K562 (cell line): Measurements from ENCODE around the gene PCYT1A. TPM values are rescaled to one million over a fixed set of nuclear protein-coding genes. Genes with fewer than 3 reads are reported as not detected.

ENCODE experiments used
- ATF3 ChIP-seq, 2 experiments: fragments of 450-650 bp in 1 of 2; sonication (generic) in 1 of 2; formaldehyde crosslinking in 1 of 2; IDR thresholded peaks in 1 of 2; conservative IDR thresholded peaks in 1 of 2; 2 replicates each; pipeline versions ENCODE4 v1.6.1 to v1.8.1; 2016 to 2023; ENCODE audit warnings: mild to moderate bottlenecking in 2 of 2, moderate library complexity in 2 of 2, inconsistent platforms in 1 of 2, missing genetic modification reagents in 1 of 2
- DIDO1 ChIP-seq: fragments of 450-650 bp; IDR thresholded peaks from 2 replicates; pipeline ENCODE4 v1.6.1; 2016; ENCODE audit warnings: low read depth, missing biosample characterization, missing genetic modification characterization
- EP300 ChIP-seq: IDR thresholded peaks from 2 replicates; pipeline ENCODE4 v1.6.1; 2012; ENCODE audit warnings: low read length, improper control_type of control experiment
- GTF2A2 ChIP-seq: IDR thresholded peaks from 2 replicates; pipeline ENCODE4 v1.6.1; 2016; ENCODE audit warnings: mild to moderate bottlenecking, missing genetic modification characterization, missing compliant biosample characterization
- NFE2L1 ChIP-seq: fragments of 450-650 bp; IDR thresholded peaks from 2 replicates; pipeline ENCODE4 v1.6.1; 2016; ENCODE audit warnings: missing genetic modification characterization, low read depth, mild to moderate bottlenecking, missing compliant biosample characterization, moderate library complexity, borderline replicate concordance
- NONO ChIP-seq, 2 experiments: fragments of 200-400 bp in 1 of 2; fragments of 450-650 bp in 1 of 2; formaldehyde crosslinking in 1 of 2; IDR thresholded peaks; 2 replicates each; pipeline ENCODE4 v1.6.1; 2017; ENCODE audit warnings: low read depth in 2 of 2, mild to moderate bottlenecking in 2 of 2, moderate library complexity in 2 of 2, low read length in 1 of 2
- NRF1 ChIP-seq, 2 experiments: fragments of 450-650 bp; IDR thresholded peaks in 1 of 2; conservative IDR thresholded peaks in 1 of 2; 2 replicates each; pipeline ENCODE4 v1.6.1; 2014; ENCODE audit warnings: mild to moderate bottlenecking in 2 of 2
- PHB ChIP-seq: fragments of 250-450 bp; sonication (Bioruptor Pico); IDR thresholded peaks from 2 replicates; pipeline ENCODE4 v1.5.0; 2021
- RBM39 ChIP-seq: fragments of 200-400 bp; formaldehyde crosslinking; optimal IDR thresholded peaks from 2 replicates; pipeline ENCODE3; 2018; ENCODE audit warnings: low read depth, low read length
- SMARCC2 ChIP-seq: fragments of 450-650 bp; IDR thresholded peaks from 2 replicates; pipeline ENCODE4 v1.6.1; 2017; ENCODE audit warnings: antibody characterized with exemption, moderate library complexity, mild to moderate bottlenecking, low read depth
- SREBF2 ChIP-seq: sonication (generic); formaldehyde crosslinking; IDR thresholded peaks from 2 replicates; pipeline ENCODE4 v1.4.0; 2020; ENCODE audit warnings: mild to moderate bottlenecking, missing genetic modification reagents
- ZNF217 ChIP-seq: sonication (generic); formaldehyde crosslinking; IDR thresholded peaks from 2 replicates; pipeline ENCODE4 v1.8.0; 2022; ENCODE audit warnings: mild to moderate bottlenecking, missing genetic modification reagents
- polyA plus RNA-seq, 8 experiments: library from polyadenylated mRNA; depleted of rRNA in 4 of 8; stranded (reverse) in 5 of 8; unstranded in 3 of 8; fragments of >200 nt; fragmentation: Nextera tagmentation in 2 of 8; fragmentation: Illumina TruSeq in 1 of 8; extraction: Ambion mirVana in 2 of 8; extraction: Trizol in 1 of 8; gene quantifications; 2 replicates each; pipeline versions ENCODE4 v1.2.1 to v1.2.3, GENCODE V29; 2011 to 2014; ENCODE audit warnings: inconsistent platforms in 1 of 8, missing spikeins in 1 of 8
- total RNA-seq, 7 experiments: library from RNA; depleted of rRNA in 6 of 7; stranded (reverse); fragments of >200 nt in 6 of 7; fragmentation: Illumina TruSeq in 2 of 7; extraction: Trizol in 2 of 7; gene quantifications; 2 replicates each; pipeline versions ENCODE4 v1.2.1 to v1.2.3, GENCODE V29; 2011 to 2021; ENCODE audit warnings: low replicate concordance in 1 of 7
- TF ChIP-seq, protein P1 (sequence below): fragments of 450-650 bp; IDR thresholded peaks from 2 replicates; pipeline ENCODE4 v1.6.1; 2017; ENCODE audit warnings: antibody characterized with exemption
- TF ChIP-seq, protein P2 (sequence below), 2 experiments: fragments of 150-350 bp in 1 of 2; IDR thresholded peaks; 2 replicates each; pipeline ENCODE4 v1.6.1; 2012 to 2016; ENCODE audit warnings: low read depth in 2 of 2, low read length in 2 of 2, mild to moderate bottlenecking in 1 of 2, moderate library complexity in 1 of 2
- TF ChIP-seq, protein P3 (sequence below): fragments of 450-650 bp; IDR thresholded peaks from 2 replicates; pipeline ENCODE4 v1.6.1; 2017; ENCODE audit warnings: mild to moderate bottlenecking, moderate library complexity
- TF ChIP-seq, protein P4 (sequence below): IDR thresholded peaks from 2 replicates; pipeline ENCODE4 v1.6.1; 2011; ENCODE audit warnings: borderline replicate concordance, low read depth, mild to moderate bottlenecking, moderate library complexity, low read length; ENCODE audit not compliant: insufficient read depth, poor library complexity, severe bottlenecking

PCYT1A gene
- total and polyA plus RNA-seq, 9 of the 15 experiments (the other 6 are each of a cell fraction or from before 2014, with no cell fraction given) = 13.4 to 62.8 (median 49.4) TPM

GRCh38 chr3:196317687-196318467 lies 30.4 kb upstream of the PCYT1A start, which contains the start of gene DYNLT2B (continued):
- TF ChIP-seq SREBF2 (CRISPR knock-in tag) (no peak), DIDO1 (0 out of 2 replicates have a peak, but pooled peaks have one; percentile 31), PHB (CRISPR knock-in tag) (no peak), ZNF217 (no peak), RBM39 (no peak), SMARCC2 (no peak), NONO (IDR thresholded peaks at IDR 0.05; ENCODE audit: low read depth in 2 of 2, low read length in 1 of 2) (peak; percentile 2 to 29; a peak in 1 of 4 replicates), GTF2A2 (tag) (no peak), ATF3 (IDR thresholded peaks at IDR 0.05) (no peak), ATF3 (CRISPR knock-in tag; conservative IDR thresholded peaks at IDR 0.05) (no peak), NFE2L1 (tag) (no peak), NRF1 (conservative IDR thresholded peaks at IDR 0.05 in 1 of 2, IDR thresholded peaks at IDR 0.05 in 1 of 2) (peak; percentile 99), EP300 (no peak)
- TF ChIP-seq, protein P1, sequence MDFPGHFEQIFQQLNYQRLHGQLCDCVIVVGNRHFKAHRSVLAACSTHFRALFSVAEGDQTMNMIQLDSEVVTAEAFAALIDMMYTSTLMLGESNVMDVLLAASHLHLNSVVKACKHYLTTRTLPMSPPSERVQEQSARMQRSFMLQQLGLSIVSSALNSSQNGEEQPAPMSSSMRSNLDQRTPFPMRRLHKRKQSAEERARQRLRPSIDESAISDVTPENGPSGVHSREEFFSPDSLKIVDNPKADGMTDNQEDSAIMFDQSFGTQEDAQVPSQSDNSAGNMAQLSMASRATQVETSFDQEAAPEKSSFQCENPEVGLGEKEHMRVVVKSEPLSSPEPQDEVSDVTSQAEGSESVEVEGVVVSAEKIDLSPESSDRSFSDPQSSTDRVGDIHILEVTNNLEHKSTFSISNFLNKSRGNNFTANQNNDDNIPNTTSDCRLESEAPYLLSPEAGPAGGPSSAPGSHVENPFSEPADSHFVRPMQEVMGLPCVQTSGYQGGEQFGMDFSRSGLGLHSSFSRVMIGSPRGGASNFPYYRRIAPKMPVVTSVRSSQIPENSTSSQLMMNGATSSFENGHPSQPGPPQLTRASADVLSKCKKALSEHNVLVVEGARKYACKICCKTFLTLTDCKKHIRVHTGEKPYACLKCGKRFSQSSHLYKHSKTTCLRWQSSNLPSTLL = no peak
- TF ChIP-seq, protein P2, sequence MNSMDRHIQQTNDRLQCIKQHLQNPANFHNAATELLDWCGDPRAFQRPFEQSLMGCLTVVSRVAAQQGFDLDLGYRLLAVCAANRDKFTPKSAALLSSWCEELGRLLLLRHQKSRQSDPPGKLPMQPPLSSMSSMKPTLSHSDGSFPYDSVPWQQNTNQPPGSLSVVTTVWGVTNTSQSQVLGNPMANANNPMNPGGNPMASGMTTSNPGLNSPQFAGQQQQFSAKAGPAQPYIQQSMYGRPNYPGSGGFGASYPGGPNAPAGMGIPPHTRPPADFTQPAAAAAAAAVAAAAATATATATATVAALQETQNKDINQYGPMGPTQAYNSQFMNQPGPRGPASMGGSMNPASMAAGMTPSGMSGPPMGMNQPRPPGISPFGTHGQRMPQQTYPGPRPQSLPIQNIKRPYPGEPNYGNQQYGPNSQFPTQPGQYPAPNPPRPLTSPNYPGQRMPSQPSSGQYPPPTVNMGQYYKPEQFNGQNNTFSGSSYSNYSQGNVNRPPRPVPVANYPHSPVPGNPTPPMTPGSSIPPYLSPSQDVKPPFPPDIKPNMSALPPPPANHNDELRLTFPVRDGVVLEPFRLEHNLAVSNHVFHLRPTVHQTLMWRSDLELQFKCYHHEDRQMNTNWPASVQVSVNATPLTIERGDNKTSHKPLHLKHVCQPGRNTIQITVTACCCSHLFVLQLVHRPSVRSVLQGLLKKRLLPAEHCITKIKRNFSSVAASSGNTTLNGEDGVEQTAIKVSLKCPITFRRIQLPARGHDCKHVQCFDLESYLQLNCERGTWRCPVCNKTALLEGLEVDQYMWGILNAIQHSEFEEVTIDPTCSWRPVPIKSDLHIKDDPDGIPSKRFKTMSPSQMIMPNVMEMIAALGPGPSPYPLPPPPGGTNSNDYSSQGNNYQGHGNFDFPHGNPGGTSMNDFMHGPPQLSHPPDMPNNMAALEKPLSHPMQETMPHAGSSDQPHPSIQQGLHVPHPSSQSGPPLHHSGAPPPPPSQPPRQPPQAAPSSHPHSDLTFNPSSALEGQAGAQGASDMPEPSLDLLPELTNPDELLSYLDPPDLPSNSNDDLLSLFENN (IDR thresholded peaks at IDR 0.05; ENCODE audit: low read depth in 2 of 2, low read length in 2 of 2) = no peak; a peak in 1 of 4 replicates
- TF ChIP-seq, protein P3, sequence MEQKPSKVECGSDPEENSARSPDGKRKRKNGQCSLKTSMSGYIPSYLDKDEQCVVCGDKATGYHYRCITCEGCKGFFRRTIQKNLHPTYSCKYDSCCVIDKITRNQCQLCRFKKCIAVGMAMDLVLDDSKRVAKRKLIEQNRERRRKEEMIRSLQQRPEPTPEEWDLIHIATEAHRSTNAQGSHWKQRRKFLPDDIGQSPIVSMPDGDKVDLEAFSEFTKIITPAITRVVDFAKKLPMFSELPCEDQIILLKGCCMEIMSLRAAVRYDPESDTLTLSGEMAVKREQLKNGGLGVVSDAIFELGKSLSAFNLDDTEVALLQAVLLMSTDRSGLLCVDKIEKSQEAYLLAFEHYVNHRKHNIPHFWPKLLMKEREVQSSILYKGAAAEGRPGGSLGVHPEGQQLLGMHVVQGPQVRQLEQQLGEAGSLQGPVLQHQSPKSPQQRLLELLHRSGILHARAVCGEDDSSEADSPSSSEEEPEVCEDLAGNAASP = no peak
- TF ChIP-seq, protein P4, sequence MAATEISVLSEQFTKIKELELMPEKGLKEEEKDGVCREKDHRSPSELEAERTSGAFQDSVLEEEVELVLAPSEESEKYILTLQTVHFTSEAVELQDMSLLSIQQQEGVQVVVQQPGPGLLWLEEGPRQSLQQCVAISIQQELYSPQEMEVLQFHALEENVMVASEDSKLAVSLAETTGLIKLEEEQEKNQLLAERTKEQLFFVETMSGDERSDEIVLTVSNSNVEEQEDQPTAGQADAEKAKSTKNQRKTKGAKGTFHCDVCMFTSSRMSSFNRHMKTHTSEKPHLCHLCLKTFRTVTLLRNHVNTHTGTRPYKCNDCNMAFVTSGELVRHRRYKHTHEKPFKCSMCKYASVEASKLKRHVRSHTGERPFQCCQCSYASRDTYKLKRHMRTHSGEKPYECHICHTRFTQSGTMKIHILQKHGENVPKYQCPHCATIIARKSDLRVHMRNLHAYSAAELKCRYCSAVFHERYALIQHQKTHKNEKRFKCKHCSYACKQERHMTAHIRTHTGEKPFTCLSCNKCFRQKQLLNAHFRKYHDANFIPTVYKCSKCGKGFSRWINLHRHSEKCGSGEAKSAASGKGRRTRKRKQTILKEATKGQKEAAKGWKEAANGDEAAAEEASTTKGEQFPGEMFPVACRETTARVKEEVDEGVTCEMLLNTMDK = no peak
